Measurements from ENCODE around the gene VAV2. TPM values are rescaled to one million over a fixed set of nuclear protein-coding genes. Genes with fewer than 3 reads are reported as not detected.

Gene VAV2
- total RNA-seq, 1 experiment from 2014 or later, result 21.4 TPM

- in situ Hi-C loops (cut with HindIII; ENCODE audit: low sequenced_read_pairs), result no loop called here
- DNase-seq (ENCODE audit: low spot score), result no peak
Observed at GRCh38 chr9:133973791-133974630, 18.1 kb downstream of the VAV2 start.

GRCh38 chr9:133973111-133973790 is 18.9 kb downstream of the VAV2 start:
- in situ Hi-C loops (cut with HindIII; ENCODE audit: low sequenced_read_pairs), result no loop called here
- no peak for DNase-seq (ENCODE audit: low spot score)

- DNase-seq (ENCODE audit: low spot score), result no peak
- in situ Hi-C loops (cut with HindIII; ENCODE audit: low sequenced_read_pairs), result no loop called here
Observed at GRCh38 chr9:133971981-133972941, 19.9 kb downstream of the VAV2 start.

- in situ Hi-C loops (cut with HindIII; ENCODE audit: low sequenced_read_pairs), result no loop called here
- DNase-seq (ENCODE audit: low spot score), result no peak
Observed at GRCh38 chr9:133971121-133971951, 20.8 kb downstream of the VAV2 start.

DNA sequence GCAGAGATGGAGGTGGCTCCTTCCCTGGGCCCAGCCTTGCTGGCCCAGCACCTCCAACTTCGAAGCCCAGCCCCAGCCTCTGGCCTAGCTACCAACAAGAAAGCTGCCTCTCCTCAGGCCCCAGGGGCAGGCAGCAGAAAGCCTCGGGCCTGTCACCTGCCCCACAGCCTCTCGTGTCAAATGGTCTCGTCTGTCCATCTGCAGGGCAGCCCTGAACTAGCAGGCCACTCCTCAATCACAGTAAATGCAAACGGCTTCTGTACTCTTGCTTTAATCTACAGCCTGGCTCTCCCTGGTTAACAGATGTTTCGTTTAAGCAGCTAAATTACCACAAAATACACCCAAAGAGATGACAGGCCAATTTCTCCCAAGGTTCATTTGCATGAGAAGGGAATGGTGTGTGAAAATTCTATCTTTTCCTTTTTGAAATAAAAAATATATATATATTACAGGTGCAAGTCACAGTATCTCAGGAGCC is 21.5 kb downstream of the VAV2 start:
- no peak for DNase-seq (ENCODE audit: low spot score)
- in situ Hi-C loops (cut with HindIII; ENCODE audit: low sequenced_read_pairs), result no loop called here

DNA sequence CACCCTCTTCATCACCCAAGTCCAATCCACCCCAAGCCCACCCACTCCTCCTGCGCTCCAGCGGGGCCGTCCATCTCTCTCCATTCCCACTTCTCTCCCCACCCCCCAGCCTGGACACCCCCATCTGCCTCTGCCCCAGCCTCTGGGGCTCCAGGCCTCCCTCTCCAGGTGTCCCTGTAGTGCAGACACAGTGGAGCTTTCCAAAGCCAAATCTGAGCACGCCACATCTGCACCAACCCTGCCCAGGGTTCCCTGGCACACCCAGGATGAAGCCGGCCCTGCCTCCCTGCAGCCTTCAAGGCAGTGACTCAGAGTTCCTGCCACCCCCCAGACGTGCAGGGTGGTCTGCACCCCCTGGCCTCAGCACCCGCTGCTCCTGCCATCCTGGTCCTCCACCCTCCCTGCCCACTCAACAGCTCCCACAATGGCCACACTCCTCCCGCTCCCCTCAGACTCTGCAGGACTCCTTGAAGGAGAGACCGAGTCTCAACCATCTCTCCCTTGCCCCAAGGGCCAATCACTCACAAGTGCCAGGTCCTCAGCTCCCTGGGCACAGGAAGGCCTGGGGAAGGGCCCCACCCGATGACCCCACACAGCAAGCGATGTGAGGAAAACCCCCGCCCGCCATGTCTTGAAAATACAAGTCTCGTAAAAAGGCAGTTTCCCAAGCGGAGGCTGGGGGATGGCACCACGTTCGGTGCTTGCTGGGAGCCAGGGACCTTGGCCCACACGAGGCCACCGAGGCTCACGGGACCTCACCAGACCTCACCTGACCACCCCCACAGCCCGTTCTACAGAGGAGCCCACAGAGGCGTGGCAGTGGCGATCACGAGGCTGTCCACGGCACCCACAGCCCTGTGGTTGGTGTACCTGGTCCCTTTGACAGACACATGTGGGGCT is 22.2 kb downstream of the VAV2 start:
- in situ Hi-C loops (cut with HindIII; ENCODE audit: low sequenced_read_pairs), result loop anchor here (10.0 kb wide), 1 partner anchor 145 kb away; no protein-coding TSS in a partner anchor
- DNase-seq (ENCODE audit: low spot score), result no peak

DNA sequence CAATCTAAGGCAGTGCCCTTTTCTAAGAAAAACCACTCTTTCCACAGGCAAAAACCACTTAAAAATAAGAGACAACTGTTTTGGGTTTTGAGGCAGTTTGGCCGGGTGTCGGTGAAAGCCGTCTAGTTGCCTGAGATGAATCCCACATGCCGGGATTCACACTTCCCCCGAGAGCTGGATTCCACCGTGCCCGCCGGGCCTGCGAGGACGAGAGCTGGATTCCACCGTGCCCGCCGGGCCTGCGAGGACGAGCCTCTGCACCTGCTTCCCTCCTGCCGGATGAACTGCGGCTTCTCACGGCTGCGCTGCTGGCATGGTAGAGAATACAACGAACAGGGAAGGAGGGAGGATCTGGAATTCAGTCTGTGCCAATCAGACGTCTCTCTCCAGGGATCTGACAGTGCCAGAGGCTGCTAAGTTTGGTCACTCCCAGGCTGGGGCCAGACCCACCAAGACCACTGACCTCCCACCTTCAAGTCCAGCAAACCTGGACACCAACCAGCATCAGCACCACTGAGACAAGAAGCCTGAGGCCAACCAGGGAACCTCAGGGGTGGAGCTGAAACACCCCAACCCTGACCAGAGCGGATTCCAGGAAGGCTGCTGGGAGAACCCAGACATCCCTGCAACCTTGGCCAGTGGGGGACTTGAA is 23.0 kb downstream of the VAV2 start:
- no peak for DNase-seq (ENCODE audit: low spot score)
- in situ Hi-C loops (cut with HindIII; ENCODE audit: low sequenced_read_pairs), result loop anchor here (10.0 kb wide), 1 partner anchor 144 kb away; no protein-coding TSS in a partner anchor

- in situ Hi-C loops (cut with HindIII; ENCODE audit: low sequenced_read_pairs), result loop anchor here (10.0 kb wide), 1 partner anchor 144 kb away; no protein-coding TSS in a partner anchor
- no peak for DNase-seq (ENCODE audit: low spot score)
Observed at GRCh38 chr9:133968428-133968827, 23.7 kb downstream of the VAV2 start.

GRCh38 chr9:133967024-133967741 is 24.9 kb downstream of the VAV2 start:
- in situ Hi-C loops (cut with HindIII; ENCODE audit: low sequenced_read_pairs), result loop anchor here (10.0 kb wide), 1 partner anchor 142 kb away; no protein-coding TSS in a partner anchor
- no peak for DNase-seq (ENCODE audit: low spot score)

DNA sequence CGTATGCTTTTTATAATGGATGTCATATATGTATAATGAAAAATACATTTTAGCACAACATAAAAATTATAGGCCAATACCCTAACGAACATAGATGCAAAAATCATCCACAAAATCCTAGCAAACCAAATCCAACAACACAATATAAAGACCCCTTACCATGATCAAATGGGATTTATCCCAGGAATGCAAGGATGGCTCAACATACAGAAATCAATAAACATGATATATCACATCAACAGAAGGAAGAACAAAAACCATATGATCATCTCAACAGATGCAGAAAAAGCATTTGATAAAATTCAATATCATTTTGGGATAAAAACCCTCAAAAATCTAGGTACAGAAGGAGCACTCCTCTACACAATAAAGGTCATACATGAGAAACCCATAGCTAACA is 27.7 kb downstream of the VAV2 start:
- no peak for DNase-seq (ENCODE audit: low spot score)
- in situ Hi-C loops (cut with HindIII; ENCODE audit: low sequenced_read_pairs), result loop anchor here (5.0 to 10.0 kb wide), 2 partner anchors 53 to 140 kb away; no protein-coding TSS in a partner anchor

DNA sequence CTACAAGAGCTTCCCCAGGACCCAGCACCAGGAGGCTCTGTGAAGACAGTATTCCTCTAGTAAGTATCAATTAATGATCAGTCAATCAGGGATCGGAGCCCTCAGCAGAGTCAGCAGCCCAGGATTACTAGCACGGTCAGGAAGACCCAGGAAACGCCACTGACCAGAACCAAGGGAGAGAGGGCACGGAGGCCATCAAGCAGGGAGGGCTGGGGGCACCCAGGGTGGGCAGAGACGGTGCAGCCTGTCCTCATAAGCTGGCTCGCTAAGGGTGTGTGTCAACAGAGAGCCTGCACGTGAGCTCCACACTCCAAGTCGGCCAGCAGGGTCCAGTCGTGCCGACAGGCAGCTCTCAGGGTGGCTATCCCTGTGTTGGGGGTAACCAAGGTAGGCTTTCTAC is 29.0 kb downstream of the VAV2 start:
- no peak for DNase-seq (ENCODE audit: low spot score)
- in situ Hi-C loops (cut with HindIII; ENCODE audit: low sequenced_read_pairs), result loop anchor here (5.0 to 10.0 kb wide), 2 partner anchors 54 to 138 kb away; no protein-coding TSS in a partner anchor

DNA sequence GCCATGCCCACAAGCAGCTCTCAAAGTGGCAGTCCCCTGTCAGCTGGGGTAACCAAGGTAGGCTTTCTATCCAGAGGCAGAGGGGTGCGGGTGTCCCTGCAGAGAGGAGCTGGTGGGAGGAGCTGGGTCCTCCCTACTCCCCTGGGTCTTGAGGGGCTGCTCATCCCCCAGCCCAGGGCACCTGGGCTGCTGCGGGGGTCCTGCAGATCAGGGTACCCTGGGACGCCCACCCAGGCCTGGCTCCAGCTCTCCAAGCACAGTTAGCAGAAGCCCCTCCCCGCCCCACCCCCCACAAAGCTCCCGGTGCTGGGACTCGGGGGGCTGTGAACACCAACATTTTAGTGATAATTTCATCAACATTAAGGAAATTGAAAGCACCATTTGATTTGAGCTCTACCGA is 29.8 kb downstream of the VAV2 start:
- in situ Hi-C loops (cut with HindIII; ENCODE audit: low sequenced_read_pairs), result loop anchor here (5.0 to 10.0 kb wide), 2 partner anchors 55 to 138 kb away; no protein-coding TSS in a partner anchor

GRCh38 chr9:133961226-133962165 is 30.6 kb downstream of the VAV2 start:
- DNase-seq (ENCODE audit: low spot score), result no peak
- in situ Hi-C loops (cut with HindIII; ENCODE audit: low sequenced_read_pairs), result loop anchor here (5.0 to 10.0 kb wide), 2 partner anchors 56 to 137 kb away; no protein-coding TSS in a partner anchor

More for the DNA sequence above, 29.8 kb downstream of the VAV2 start:
- DNase-seq (ENCODE audit: low spot score), result no peak

DNA sequence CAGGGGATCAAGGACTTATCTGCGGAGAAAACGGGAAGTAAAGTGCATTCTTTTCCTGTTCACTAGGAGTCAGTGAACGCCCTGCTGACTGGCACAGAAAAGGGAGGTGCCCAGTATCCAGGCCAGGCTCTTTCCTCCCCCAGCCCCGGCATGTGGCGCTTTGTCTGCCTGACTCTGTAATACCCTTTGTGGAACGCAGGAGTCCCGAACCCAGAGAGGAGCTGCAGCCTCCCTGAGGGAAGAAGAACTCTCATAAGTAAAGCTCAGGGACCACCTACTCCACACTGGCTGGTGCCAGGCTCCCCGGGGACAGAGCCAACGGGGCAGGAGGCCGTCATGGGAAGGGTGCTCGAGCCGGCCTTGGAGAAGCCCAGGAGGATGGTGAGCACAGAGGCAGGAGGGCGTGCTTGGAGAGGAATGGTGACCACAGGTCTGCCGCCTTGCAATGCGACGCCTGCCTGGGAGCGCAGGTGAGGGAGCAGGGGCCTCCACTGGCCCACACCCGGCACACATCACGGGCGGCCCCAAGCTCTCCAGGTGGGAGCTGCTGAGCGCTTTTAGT is 31.5 kb downstream of the VAV2 start:
- in situ Hi-C loops (cut with HindIII; ENCODE audit: low sequenced_read_pairs), result loop anchor here (5.0 to 10.0 kb wide), 2 partner anchors 57 to 136 kb away; no protein-coding TSS in a partner anchor
- no peak for DNase-seq (ENCODE audit: low spot score)

All from G401 (cell line).